Esophagus squamous epithelium (tissue), 4 donors: ENCODE measurements around the gene CDK10.

Experiments
- POLR2A ChIP-seq, 4 donors: fragments of 450-650 bp; IDR thresholded peaks; one replicate each; pipeline ENCODE4 v1.6.1; 2017; ENCODE audit warnings: antibody characterized with exemption in 4 of 4, mild to moderate bottlenecking in 4 of 4, moderate library complexity in 3 of 4
- TF ChIP-seq, protein P1 (sequence below), 6 experiments: fragments of 450-650 bp in 4 of 6; fragments of 200-600 bp in 2 of 6; sonication (generic) in 2 of 6; IDR thresholded peaks; one replicate each; pipeline ENCODE4 v1.5.1; 2016 to 2019; ENCODE audit warnings: antibody characterized with exemption in 6 of 6, mild to moderate bottlenecking in 4 of 6, moderate library complexity in 4 of 6

GRCh38 chr16:89732918-89733242 is 46.4 kb downstream of the CDK10 start:
- no peak for TF ChIP-seq POLR2A (IDR thresholded peaks at IDR 0.05)
- TF ChIP-seq, protein P1, sequence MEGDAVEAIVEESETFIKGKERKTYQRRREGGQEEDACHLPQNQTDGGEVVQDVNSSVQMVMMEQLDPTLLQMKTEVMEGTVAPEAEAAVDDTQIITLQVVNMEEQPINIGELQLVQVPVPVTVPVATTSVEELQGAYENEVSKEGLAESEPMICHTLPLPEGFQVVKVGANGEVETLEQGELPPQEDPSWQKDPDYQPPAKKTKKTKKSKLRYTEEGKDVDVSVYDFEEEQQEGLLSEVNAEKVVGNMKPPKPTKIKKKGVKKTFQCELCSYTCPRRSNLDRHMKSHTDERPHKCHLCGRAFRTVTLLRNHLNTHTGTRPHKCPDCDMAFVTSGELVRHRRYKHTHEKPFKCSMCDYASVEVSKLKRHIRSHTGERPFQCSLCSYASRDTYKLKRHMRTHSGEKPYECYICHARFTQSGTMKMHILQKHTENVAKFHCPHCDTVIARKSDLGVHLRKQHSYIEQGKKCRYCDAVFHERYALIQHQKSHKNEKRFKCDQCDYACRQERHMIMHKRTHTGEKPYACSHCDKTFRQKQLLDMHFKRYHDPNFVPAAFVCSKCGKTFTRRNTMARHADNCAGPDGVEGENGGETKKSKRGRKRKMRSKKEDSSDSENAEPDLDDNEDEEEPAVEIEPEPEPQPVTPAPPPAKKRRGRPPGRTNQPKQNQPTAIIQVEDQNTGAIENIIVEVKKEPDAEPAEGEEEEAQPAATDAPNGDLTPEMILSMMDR (IDR thresholded peaks at IDR 0.05) = no peak
